ENCODE data around the gene ANKRD40CL.

The ANKRD40CL gene

GRCh38 chr17:50797135-50797810 is 30.0 kb upstream of the ANKRD40CL start:
- H3K4me2 ChIP-seq (ENCODE audit: low read length), result no peak overlapping the region
- no peak overlapping the region for H3K9ac ChIP-seq (ENCODE audit: low read length)
- no peaks in the 10 kb centered on the region for H3K9me3 ChIP-seq (ENCODE audit: insufficient read depth, low read length)
- H4K20me1 ChIP-seq (ENCODE audit: insufficient read depth, low read length), result no peaks in the 10 kb centered on the region
- H3K27ac ChIP-seq (ENCODE audit: low read length), result no peak overlapping the region
- H3K79me2 ChIP-seq (ENCODE audit: low read length), result no peaks in the 10 kb centered on the region
- H3K4me1 ChIP-seq (ENCODE audit: low read length), result no peaks in the 10 kb centered on the region
- no peak for TF ChIP-seq CTCF (IDR thresholded peaks at IDR 0.05; ENCODE audit: low read depth, low read length)
- TF ChIP-seq EZH2phosphoT487 (IDR thresholded peaks at IDR 0.05; ENCODE audit: low read depth), result no peak
- no peak overlapping the region for H2AFZ ChIP-seq (ENCODE audit: low read depth, low read length)
- H3K4me3 ChIP-seq (ENCODE audit: low read length), result no peak overlapping the region
- no peaks in the 10 kb centered on the region for H3K36me3 ChIP-seq (replicated peaks; ENCODE audit: low read depth, low read length)
- no peaks in the 10 kb centered on the region for H3K27me3 ChIP-seq (ENCODE audit: low read depth, low read length)

GRCh38 chr17:50794361-50794760 is 27.0 kb upstream of the ANKRD40CL start:
- no peak overlapping the region for H3K4me2 ChIP-seq (ENCODE audit: low read length)
- H3K27ac ChIP-seq (ENCODE audit: low read length), result no peak overlapping the region
- no peaks in the 10 kb centered on the region for H3K36me3 ChIP-seq (replicated peaks; ENCODE audit: low read depth, low read length)
- no peaks in the 10 kb centered on the region for H3K4me1 ChIP-seq (ENCODE audit: low read length)
- H3K4me3 ChIP-seq (ENCODE audit: low read length), result no peak overlapping the region
- H2AFZ ChIP-seq (ENCODE audit: low read depth, low read length), result no peak overlapping the region
- H3K9me3 ChIP-seq (ENCODE audit: insufficient read depth, low read length), result no peaks in the 10 kb centered on the region
- TF ChIP-seq CTCF (IDR thresholded peaks at IDR 0.05; ENCODE audit: low read depth, low read length) (no peak), EZH2phosphoT487 (IDR thresholded peaks at IDR 0.05; ENCODE audit: low read depth) (no peak)
- no peaks in the 10 kb centered on the region for H4K20me1 ChIP-seq (ENCODE audit: insufficient read depth, low read length)
- H3K27me3 ChIP-seq (ENCODE audit: low read depth, low read length), result no peaks in the 10 kb centered on the region
- no peaks in the 10 kb centered on the region for H3K79me2 ChIP-seq (ENCODE audit: low read length)
- H3K9ac ChIP-seq (ENCODE audit: low read length), result no peak overlapping the region

GRCh38 chr17:50793007-50793406 is 25.7 kb upstream of the ANKRD40CL start:
- Histone ChIP-seq H3K4me3 (ENCODE audit: low read length) (no peak overlapping the region), H3K9me3 (ENCODE audit: insufficient read depth, low read length) (no peaks in the 10 kb centered on the region), H3K4me2 (ENCODE audit: low read length) (no peak overlapping the region), H3K79me2 (ENCODE audit: low read length) (no peaks in the 10 kb centered on the region), H4K20me1 (ENCODE audit: insufficient read depth, low read length) (no peaks in the 10 kb centered on the region), H3K36me3 (replicated peaks; ENCODE audit: low read depth, low read length) (no peaks in the 10 kb centered on the region), H2AFZ (ENCODE audit: low read depth, low read length) (no peak overlapping the region), H3K27ac (ENCODE audit: low read length) (no peak overlapping the region), H3K9ac (ENCODE audit: low read length) (no peak overlapping the region), H3K27me3 (ENCODE audit: low read depth, low read length) (no peaks in the 10 kb centered on the region), H3K4me1 (ENCODE audit: low read length) (no peaks in the 10 kb centered on the region)
- TF ChIP-seq EZH2phosphoT487 (IDR thresholded peaks at IDR 0.05; ENCODE audit: low read depth), result no peak
- TF ChIP-seq CTCF (IDR thresholded peaks at IDR 0.05; ENCODE audit: low read depth, low read length), result no peak

GRCh38 chr17:50792132-50792531 is 24.8 kb upstream of the ANKRD40CL start:
- Histone ChIP-seq H3K4me1 (ENCODE audit: low read length) (no peaks in the 10 kb centered on the region), H3K27ac (ENCODE audit: low read length) (no peak overlapping the region), H3K9ac (ENCODE audit: low read length) (no peak overlapping the region), H3K4me2 (ENCODE audit: low read length) (no peak overlapping the region), H3K27me3 (ENCODE audit: low read depth, low read length) (no peaks in the 10 kb centered on the region), H2AFZ (ENCODE audit: low read depth, low read length) (no peak overlapping the region), H3K36me3 (replicated peaks; ENCODE audit: low read depth, low read length) (no peaks in the 10 kb centered on the region), H3K4me3 (ENCODE audit: low read length) (no peak overlapping the region), H3K79me2 (ENCODE audit: low read length) (no peaks in the 10 kb centered on the region), H4K20me1 (ENCODE audit: insufficient read depth, low read length) (no peaks in the 10 kb centered on the region), H3K9me3 (ENCODE audit: insufficient read depth, low read length) (no peaks in the 10 kb centered on the region)
- TF ChIP-seq EZH2phosphoT487 (IDR thresholded peaks at IDR 0.05; ENCODE audit: low read depth), result no peak
- TF ChIP-seq CTCF (IDR thresholded peaks at IDR 0.05; ENCODE audit: low read depth, low read length), result no peak

Measured in OCI-LY3 (cell line).